HG02623 (cell line): Measurements from ENCODE around the gene ELL.
"Not testable (repeated sequence)": the region's sequence is repeated elsewhere in the genome, so short reads cannot be mapped to it uniquely, and the experiment has no call there.

Experiments used
- ATAC-seq: cut with Tn5 transposase; IDR thresholded peaks from one replicate; pipeline ENCODE4 v1.9.1; 2021; ENCODE audit warnings: moderate library complexity; ENCODE audit not compliant: unreplicated experiment

The ELL gene

GRCh38 chr19:18521692-18522123 lies at the start of gene ELL:
Gene ELL (minus strand): TSS chr19:18522070. CDS start chr19:18522055, 15 bp downstream.
- ATAC-seq: peak; percentile 4

- no peak for ATAC-seq
These were observed 46.5 kb upstream of the ELL start for GRCh38 chr19:18568367-18568766.

GRCh38 chr19:18566953-18567352 lies 45.1 kb upstream of the ELL start:
- no peak for ATAC-seq

- ATAC-seq: no peak
These were observed 40.2 kb upstream of the ELL start for GRCh38 chr19:18562086-18562485.

GRCh38 chr19:18559685-18560084 lies 37.8 kb upstream of the ELL start:
- ATAC-seq: no peak

GRCh38 chr19:18558604-18559003 lies 36.7 kb upstream of the ELL start:
- no peak for ATAC-seq

- no peak for ATAC-seq
These were observed 36.3 kb upstream of the ELL start for GRCh38 chr19:18558202-18558555.

GRCh38 chr19:18557411-18558201 lies 35.7 kb upstream of the ELL start, which contains the start of gene KXD1:
Gene KXD1 (plus strand): TSS chr19:18557870. CDS start chr19:18562057, 4,187 bp downstream.
- ATAC-seq: peak; percentile 91

GRCh38 chr19:18551631-18552030 lies 29.8 kb upstream of the ELL start:
- ATAC-seq: no peak

GRCh38 chr19:18543814-18544475 lies 22.1 kb upstream of the ELL start:
- no peak for ATAC-seq

- peak; percentile 95 for ATAC-seq
These were observed 21.3 kb upstream of the ELL start, which contains the start of gene FKBP8 for GRCh38 chr19:18542941-18543813. Gene FKBP8 (minus strand): TSS chr19:18543573. CDS start chr19:18541970, 1,603 bp downstream.

- no peak for ATAC-seq
These were observed 20.4 kb upstream of the ELL start for GRCh38 chr19:18541992-18542940.

GRCh38 chr19:18541258-18541991 lies 19.6 kb upstream of the ELL start:
- no peak for ATAC-seq

GRCh38 chr19:18540200-18540599 lies 18.3 kb upstream of the ELL start:
- not testable (repeated sequence) for ATAC-seq

- no peak for ATAC-seq
These were observed 17.5 kb upstream of the ELL start for GRCh38 chr19:18539372-18539771.

GRCh38 chr19:18538115-18538514 lies 16.2 kb upstream of the ELL start:
- no peak for ATAC-seq

- no peak for ATAC-seq
These were observed 15.6 kb upstream of the ELL start for GRCh38 chr19:18537431-18537830.

GRCh38 chr19:18536475-18536874 lies 14.6 kb upstream of the ELL start:
- no peak for ATAC-seq

- no peak for ATAC-seq
These were observed 11.2 kb upstream of the ELL start for GRCh38 chr19:18533058-18533457.
